ENCODE results near the gene GUCD1.

GUCD1 gene

GRCh38 chr22:24536089-24536488 lies 18.8 kb downstream of the GUCD1 start:
- H3K4me3 ChIP-seq (ENCODE audit: low read depth, low read length): no peak overlapping the region
- no peaks in the 10 kb centered on the region for H3K9me3 ChIP-seq (ENCODE audit: control insufficient read depth, insufficient read depth, low read depth, low read length)
- TF ChIP-seq PATZ1 (tag by site-specific recombination; IDR thresholded peaks at IDR 0.05) (no peak), TCF7L2 (IDR thresholded peaks at IDR 0.05; ENCODE audit: borderline replicate concordance, low read depth, low read length) (no peak), ATF2 (tag by site-specific recombination; IDR thresholded peaks at IDR 0.05; ENCODE audit: low read depth) (no peak), TRIM28 (IDR thresholded peaks at IDR 0.05; ENCODE audit: borderline replicate concordance, low read length) (no peak), ZNF146 (tag by site-specific recombination; IDR thresholded peaks at IDR 0.05) (no peak), ZNF223 (tag by site-specific recombination; IDR thresholded peaks at IDR 0.05) (no peak), YY1 (tag by site-specific recombination; IDR thresholded peaks at IDR 0.05) (no peak), ZNF560 (tag by site-specific recombination; IDR thresholded peaks at IDR 0.05; ENCODE audit: borderline replicate concordance) (no peak), ZNF221 (tag by site-specific recombination; IDR thresholded peaks at IDR 0.05; ENCODE audit: borderline replicate concordance) (no peak), ZNF529 (tag by site-specific recombination; IDR thresholded peaks at IDR 0.05; ENCODE audit: insufficient replicate concordance) (no peak), ZXDB (tag by site-specific recombination; IDR thresholded peaks at IDR 0.05) (no peak), HOXA7 (CRISPR knock-in tag; IDR thresholded peaks at IDR 0.05; ENCODE audit: borderline replicate concordance) (no peak), PBX3 (CRISPR knock-in tag; IDR thresholded peaks at IDR 0.05) (no peak), ZNF239 (tag by site-specific recombination; IDR thresholded peaks at IDR 0.05) (no peak), ZSCAN23 (tag by site-specific recombination; IDR thresholded peaks at IDR 0.05) (no peak), OSR2 (tag by site-specific recombination; IDR thresholded peaks at IDR 0.05) (no peak), ZNF645 (tag by site-specific recombination; IDR thresholded peaks at IDR 0.05) (no peak)
- ChIA-PET POLR2A (interaction anchor here (1.0 to 1.1 kb wide), 2 partner anchors 19 to 20 kb away, joined by 3 to 7 read pairs; partner anchors contain the start of gene GUCD1), CTCF (interaction anchor here (1.0 to 1.9 kb wide), 3 partner anchors 10 to 460 kb away, joined by 3 to 12 read pairs (median 5); no protein-coding TSS in a partner anchor)
- H3K36me3 ChIP-seq (ENCODE audit: control insufficient read depth in 2 of 2, insufficient read depth in 1 of 2, low read length in 2 of 2): peaks cover 4 to 17% of the 10 kb centered on the region in 2 experiments
- H3K4me1 ChIP-seq (ENCODE audit: control insufficient read depth, insufficient read depth, low read length): no peaks in the 10 kb centered on the region
- no peak overlapping the region for H3K27ac ChIP-seq (ENCODE audit: extremely low read depth, low read depth, low read length)

GRCh38 chr22:24535348-24535747 lies 19.6 kb downstream of the GUCD1 start:
- TF ChIP-seq ZXDB (tag by site-specific recombination; IDR thresholded peaks at IDR 0.05) (no peak), HOXD13 (CRISPR knock-in tag; IDR thresholded peaks at IDR 0.05; ENCODE audit: borderline replicate concordance) (no peak), ZNF600 (tag by site-specific recombination; IDR thresholded peaks at IDR 0.05) (no peak), ZNF658 (tag by site-specific recombination; IDR thresholded peaks at IDR 0.05) (no peak), CTCF (tag by site-specific recombination; IDR thresholded peaks at IDR 0.05) (no peak)
- peaks cover 0 to 10% of the 10 kb centered on the region in 2 experiments; a peak in 2 of 3 replicates for H3K36me3 ChIP-seq (ENCODE audit: control insufficient read depth in 2 of 2, insufficient read depth in 1 of 2, low read length in 2 of 2)
- POLR2A ChIA-PET: no interaction called here
- no peaks in the 10 kb centered on the region for H3K4me1 ChIP-seq (ENCODE audit: control insufficient read depth, insufficient read depth, low read length)
- H3K27ac ChIP-seq (ENCODE audit: extremely low read depth, low read depth, low read length): no peak overlapping the region
- no peak overlapping the region for H3K4me3 ChIP-seq (ENCODE audit: low read depth, low read length)
- no peaks in the 10 kb centered on the region for H3K9me3 ChIP-seq (ENCODE audit: control insufficient read depth, insufficient read depth, low read depth, low read length)
- CTCF ChIA-PET: interaction anchor here (0.6 to 1.7 kb wide), 3 partner anchors 9 to 24 kb away, joined by 3 to 13 read pairs (median 5); no protein-coding TSS in a partner anchor
